ENCODE results near the gene BLCAP.
A peak's percentile ranks its signal among the peaks of the same experiment; 100 is the strongest.
"Not testable (repeated sequence)": the region's sequence is repeated elsewhere in the genome, so short reads cannot be mapped to it uniquely, and the experiment has no call there.

BLCAP gene

GRCh38 chr20:37527638-37528445 is at the start of gene BLCAP:
Gene BLCAP, minus strand, starts transcription at chr20:37527876. Its CDS starts 8,702 bp downstream, at chr20:37519174.
- H3K27ac ChIP-seq (ENCODE audit: low read length), result peak within 1 kb of the TSS; percentile 96
- H3K27me3 ChIP-seq (ENCODE audit: control insufficient read depth in 1 of 2, insufficient read depth in 2 of 2, low read length in 2 of 2), result no peaks in the 10 kb centered on the region
- H3K4me1 ChIP-seq (ENCODE audit: control insufficient read depth, insufficient read depth, low read length), result peaks cover 46% of the 10 kb centered on the region
- no peaks in the 10 kb centered on the region for H3K9me3 ChIP-seq (ENCODE audit: control insufficient read depth in 2 of 2, low read length in 2 of 2)
- peak within 1 kb of the TSS; percentile 90 to 98 for H3K9ac ChIP-seq (ENCODE audit: low read length in 2 of 2)
- H3K4me3 ChIP-seq (ENCODE audit: low read length in 2 of 2), result peak within 1 kb of the TSS; percentile 79 to 98
- peaks cover 0 to 7% of the 10 kb centered on the region in 2 donors for H3K36me3 ChIP-seq (ENCODE audit: control insufficient read depth in 2 of 2, insufficient read depth in 2 of 2, low read length in 2 of 2)

- not testable (repeated sequence) for H3K27ac ChIP-seq (ENCODE audit: low read length); H3K9me3 ChIP-seq (ENCODE audit: control insufficient read depth in 2 of 2, low read length in 2 of 2); H3K9ac ChIP-seq (ENCODE audit: low read length in 2 of 2); H3K36me3 ChIP-seq (ENCODE audit: control insufficient read depth in 2 of 2, insufficient read depth in 2 of 2, low read length in 2 of 2); H3K4me1 ChIP-seq (ENCODE audit: control insufficient read depth, insufficient read depth, low read length); H3K4me3 ChIP-seq (ENCODE audit: low read length in 2 of 2)
- H3K27me3 ChIP-seq (ENCODE audit: control insufficient read depth in 1 of 2, insufficient read depth in 2 of 2, low read length in 2 of 2), result peaks cover 16% of the 10 kb centered on the region in 2 donors
Measured at GRCh38 chr20:37577436-37577835, 49.8 kb upstream of the BLCAP start.

GRCh38 chr20:37576911-37577310 is 49.2 kb upstream of the BLCAP start:
- H3K4me1 ChIP-seq (ENCODE audit: control insufficient read depth, insufficient read depth, low read length), result no peaks in the 10 kb centered on the region
- H3K27ac ChIP-seq (ENCODE audit: low read length), result no peak overlapping the region
- H3K36me3 ChIP-seq (ENCODE audit: control insufficient read depth in 2 of 2, insufficient read depth in 2 of 2, low read length in 2 of 2), result no peaks in the 10 kb centered on the region
- no peak overlapping the region for H3K4me3 ChIP-seq (ENCODE audit: low read length in 2 of 2)
- H3K9me3 ChIP-seq (ENCODE audit: control insufficient read depth in 2 of 2, low read length in 2 of 2), result no peaks in the 10 kb centered on the region
- no peak overlapping the region for H3K9ac ChIP-seq (ENCODE audit: low read length in 2 of 2)
- H3K27me3 ChIP-seq (ENCODE audit: control insufficient read depth in 1 of 2, insufficient read depth in 2 of 2, low read length in 2 of 2), result peaks cover 16% of the 10 kb centered on the region in 2 donors

- H3K27me3 ChIP-seq (ENCODE audit: control insufficient read depth in 1 of 2, insufficient read depth in 2 of 2, low read length in 2 of 2), result peaks cover 10 to 12% of the 10 kb centered on the region in 2 donors
- H3K36me3 ChIP-seq (ENCODE audit: control insufficient read depth in 2 of 2, insufficient read depth in 2 of 2, low read length in 2 of 2), result no peaks in the 10 kb centered on the region
- no peak overlapping the region for H3K27ac ChIP-seq (ENCODE audit: low read length)
- H3K9me3 ChIP-seq (ENCODE audit: control insufficient read depth in 2 of 2, low read length in 2 of 2), result no peaks in the 10 kb centered on the region
- H3K4me1 ChIP-seq (ENCODE audit: control insufficient read depth, insufficient read depth, low read length), result no peaks in the 10 kb centered on the region
- H3K4me3 ChIP-seq (ENCODE audit: low read length in 2 of 2), result no peak overlapping the region
- H3K9ac ChIP-seq (ENCODE audit: low read length in 2 of 2), result no peak overlapping the region
Measured at GRCh38 chr20:37575884-37576283, 48.2 kb upstream of the BLCAP start.

GRCh38 chr20:37574199-37574890 is 46.7 kb upstream of the BLCAP start:
- H3K36me3 ChIP-seq (ENCODE audit: control insufficient read depth in 2 of 2, insufficient read depth in 2 of 2, low read length in 2 of 2), result no peaks in the 10 kb centered on the region
- no peak overlapping the region for H3K9ac ChIP-seq (ENCODE audit: low read length in 2 of 2)
- no peak overlapping the region for H3K27ac ChIP-seq (ENCODE audit: low read length)
- H3K27me3 ChIP-seq (ENCODE audit: control insufficient read depth in 1 of 2, insufficient read depth in 2 of 2, low read length in 2 of 2), result peaks cover 5 to 10% of the 10 kb centered on the region in 2 donors
- no peaks in the 10 kb centered on the region for H3K4me1 ChIP-seq (ENCODE audit: control insufficient read depth, insufficient read depth, low read length)
- H3K9me3 ChIP-seq (ENCODE audit: control insufficient read depth in 2 of 2, low read length in 2 of 2), result no peaks in the 10 kb centered on the region
- no peak overlapping the region for H3K4me3 ChIP-seq (ENCODE audit: low read length in 2 of 2)

- no peaks in the 10 kb centered on the region for H3K36me3 ChIP-seq (ENCODE audit: control insufficient read depth in 2 of 2, insufficient read depth in 2 of 2, low read length in 2 of 2)
- peaks cover 8 to 9% of the 10 kb centered on the region in 2 donors for H3K27me3 ChIP-seq (ENCODE audit: control insufficient read depth in 1 of 2, insufficient read depth in 2 of 2, low read length in 2 of 2)
- no peak overlapping the region for H3K27ac ChIP-seq (ENCODE audit: low read length)
- no peak overlapping the region for H3K4me3 ChIP-seq (ENCODE audit: low read length in 2 of 2)
- no peak overlapping the region for H3K9ac ChIP-seq (ENCODE audit: low read length in 2 of 2)
- no peaks in the 10 kb centered on the region for H3K4me1 ChIP-seq (ENCODE audit: control insufficient read depth, insufficient read depth, low read length)
- H3K9me3 ChIP-seq (ENCODE audit: control insufficient read depth in 2 of 2, low read length in 2 of 2), result no peaks in the 10 kb centered on the region
Measured at GRCh38 chr20:37573626-37574198, 46.0 kb upstream of the BLCAP start.

GRCh38 chr20:37571033-37571432 is 43.4 kb upstream of the BLCAP start:
- Histone ChIP-seq H3K9ac (ENCODE audit: low read length in 2 of 2) (no peak overlapping the region), H3K27me3 (ENCODE audit: control insufficient read depth in 1 of 2, insufficient read depth in 2 of 2, low read length in 2 of 2) (peaks cover 14 to 20% of the 10 kb centered on the region in 2 donors), H3K4me3 (ENCODE audit: low read length in 2 of 2) (no peak overlapping the region), H3K36me3 (ENCODE audit: control insufficient read depth in 2 of 2, insufficient read depth in 2 of 2, low read length in 2 of 2) (no peaks in the 10 kb centered on the region), H3K27ac (ENCODE audit: low read length) (no peak overlapping the region), H3K4me1 (ENCODE audit: control insufficient read depth, insufficient read depth, low read length) (no peaks in the 10 kb centered on the region), H3K9me3 (ENCODE audit: control insufficient read depth in 2 of 2, low read length in 2 of 2) (no peaks in the 10 kb centered on the region)

- H3K9me3 ChIP-seq (ENCODE audit: control insufficient read depth in 2 of 2, low read length in 2 of 2), result no peaks in the 10 kb centered on the region
- peaks cover 14 to 22% of the 10 kb centered on the region in 2 donors for H3K27me3 ChIP-seq (ENCODE audit: control insufficient read depth in 1 of 2, insufficient read depth in 2 of 2, low read length in 2 of 2)
- no peaks in the 10 kb centered on the region for H3K36me3 ChIP-seq (ENCODE audit: control insufficient read depth in 2 of 2, insufficient read depth in 2 of 2, low read length in 2 of 2)
- no peak overlapping the region for H3K27ac ChIP-seq (ENCODE audit: low read length)
- no peaks in the 10 kb centered on the region for H3K4me1 ChIP-seq (ENCODE audit: control insufficient read depth, insufficient read depth, low read length)
- H3K4me3 ChIP-seq (ENCODE audit: low read length in 2 of 2), result no peak overlapping the region
- no peak overlapping the region for H3K9ac ChIP-seq (ENCODE audit: low read length in 2 of 2)
Measured at GRCh38 chr20:37570419-37570818, 42.7 kb upstream of the BLCAP start.

- H3K36me3 ChIP-seq (ENCODE audit: control insufficient read depth in 2 of 2, insufficient read depth in 2 of 2, low read length in 2 of 2), result no peaks in the 10 kb centered on the region
- peaks cover 30 to 36% of the 10 kb centered on the region in 2 donors for H3K27me3 ChIP-seq (ENCODE audit: control insufficient read depth in 1 of 2, insufficient read depth in 2 of 2, low read length in 2 of 2)
- H3K9ac ChIP-seq (ENCODE audit: low read length in 2 of 2), result no peak overlapping the region
- peaks cover 3% of the 10 kb centered on the region for H3K4me1 ChIP-seq (ENCODE audit: control insufficient read depth, insufficient read depth, low read length)
- H3K4me3 ChIP-seq (ENCODE audit: low read length in 2 of 2), result no peak overlapping the region
- H3K27ac ChIP-seq (ENCODE audit: low read length), result no peak overlapping the region
- H3K9me3 ChIP-seq (ENCODE audit: control insufficient read depth in 2 of 2, low read length in 2 of 2), result no peaks in the 10 kb centered on the region
Measured at GRCh38 chr20:37567671-37568588, 40.3 kb upstream of the BLCAP start.

- no peak overlapping the region for H3K27ac ChIP-seq (ENCODE audit: low read length)
- no peaks in the 10 kb centered on the region for H3K9me3 ChIP-seq (ENCODE audit: control insufficient read depth in 2 of 2, low read length in 2 of 2)
- peaks cover 28 to 36% of the 10 kb centered on the region in 2 donors for H3K27me3 ChIP-seq (ENCODE audit: control insufficient read depth in 1 of 2, insufficient read depth in 2 of 2, low read length in 2 of 2)
- peaks cover 3% of the 10 kb centered on the region for H3K4me1 ChIP-seq (ENCODE audit: control insufficient read depth, insufficient read depth, low read length)
- no peak overlapping the region for H3K4me3 ChIP-seq (ENCODE audit: low read length in 2 of 2)
- H3K36me3 ChIP-seq (ENCODE audit: control insufficient read depth in 2 of 2, insufficient read depth in 2 of 2, low read length in 2 of 2), result no peaks in the 10 kb centered on the region
- no peak overlapping the region for H3K9ac ChIP-seq (ENCODE audit: low read length in 2 of 2)
Measured at GRCh38 chr20:37567331-37567665, 39.6 kb upstream of the BLCAP start.

Data from stomach smooth muscle (tissue), 2 donors.